Activated naive CD8-positive, alpha-beta T cell treated with anti-CD3 and anti-CD28 coated beads for 36 hours (primary cell): ENCODE results near the gene INTS6L. TPM values are rescaled to one million over a fixed set of nuclear protein-coding genes. Genes with fewer than 3 reads are reported as not detected.

Source experiments
- DNase-seq: peaks from one replicate; pipeline ENCODE4 v3.0.0; 2021
- H3K27ac Mint-ChIP-seq: one replicate; pipeline ENCODE4 v1.8.0; 2022; ENCODE audit warnings: mild to moderate bottlenecking, moderate library complexity, mixed read lengths
- H3K27me3 Mint-ChIP-seq: one replicate; pipeline ENCODE4 v1.8.0; 2022; ENCODE audit warnings: mild to moderate bottlenecking, mixed read lengths
- H3K36me3 Mint-ChIP-seq: one replicate; pipeline ENCODE4 v1.8.0; 2021; ENCODE audit warnings: mild to moderate bottlenecking, mixed read lengths
- H3K4me1 Mint-ChIP-seq: one replicate; pipeline ENCODE4 v1.8.0; 2021; ENCODE audit warnings: mixed read lengths
- H3K4me3 Mint-ChIP-seq: one replicate; pipeline ENCODE4 v1.8.0; 2022; ENCODE audit warnings: mild to moderate bottlenecking, moderate library complexity, mixed read lengths
- H3K9me3 Mint-ChIP-seq: one replicate; pipeline ENCODE4 v1.8.0; 2022; ENCODE audit warnings: mixed read lengths
- total RNA-seq, 2 experiments: library from RNA; stranded (reverse); gene quantifications; one replicate each; pipeline ENCODE4 v1.2.3, GENCODE V29; 2021

Gene INTS6L
- total RNA-seq, 2 experiments from 2014 or later, result 17.2 to 22.2 TPM

DNA sequence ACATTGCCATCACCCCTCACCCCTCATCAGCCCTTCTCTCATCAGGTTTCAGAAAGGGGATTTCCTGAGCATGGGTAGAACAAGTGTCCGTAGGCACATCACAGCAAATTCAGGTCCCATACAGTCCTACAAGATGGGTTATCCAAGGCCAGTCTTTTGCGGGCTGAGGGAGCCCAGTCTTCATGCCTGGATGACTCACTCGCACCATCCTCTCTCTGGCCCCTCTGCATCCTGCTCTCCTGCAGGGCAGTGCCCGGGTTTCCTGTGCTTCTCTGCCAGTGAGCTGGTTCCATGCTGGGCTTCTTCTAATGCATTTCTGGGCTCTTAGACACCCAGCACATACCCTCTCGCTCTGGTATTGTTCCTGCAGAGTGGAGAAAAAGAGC lies 7.3 kb upstream of the INTS6L start:
- H3K4me3 Mint-ChIP-seq, result no peak overlapping the region
- no peaks in the 10 kb centered on the region for H3K36me3 Mint-ChIP-seq
- H3K4me1 Mint-ChIP-seq, result peaks cover 1% of the 10 kb centered on the region
- H3K9me3 Mint-ChIP-seq, result no peaks in the 10 kb centered on the region
- no peak overlapping the region for H3K27ac Mint-ChIP-seq
- no peak for DNase-seq
- no peaks in the 10 kb centered on the region for H3K27me3 Mint-ChIP-seq

- DNase-seq, result no peak
- Mint-ChIP-seq H3K9me3 (no peaks in the 10 kb centered on the region), H3K4me3 (no peak overlapping the region), H3K27ac (no peak overlapping the region), H3K27me3 (peaks cover 2% of the 10 kb centered on the region), H3K4me1 (peaks cover 12% of the 10 kb centered on the region), H3K36me3 (peaks cover 3% of the 10 kb centered on the region)
Measured at GRCh38 chrX:135516376-135516775, 4.1 kb upstream of the INTS6L start.

DNA sequence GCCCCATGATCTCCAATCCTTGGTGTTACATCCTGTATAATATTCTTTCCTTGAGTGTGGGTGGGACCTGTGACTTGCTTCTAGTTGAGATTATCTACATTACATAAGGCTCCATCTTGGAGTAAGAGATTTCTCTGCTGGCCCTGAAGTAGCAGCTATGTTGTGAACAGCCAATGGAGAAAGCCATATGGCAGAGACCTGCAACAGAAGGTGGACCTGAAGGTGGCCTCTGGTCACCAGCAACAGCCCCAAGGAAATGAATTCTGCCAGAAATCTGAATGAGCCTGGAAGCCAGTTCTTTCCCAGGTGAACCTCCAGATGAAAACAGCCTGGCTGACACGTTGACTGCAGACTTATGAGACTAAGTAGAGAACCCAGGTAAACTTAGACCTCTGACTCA lies 2.3 kb upstream of the INTS6L start:
- peaks cover 9% of the 10 kb centered on the region for H3K36me3 Mint-ChIP-seq
- no peaks in the 10 kb centered on the region for H3K9me3 Mint-ChIP-seq
- no peak overlapping the region for H3K4me3 Mint-ChIP-seq
- DNase-seq, result no peak
- no peak overlapping the region for H3K27ac Mint-ChIP-seq
- peaks cover 18% of the 10 kb centered on the region for H3K4me1 Mint-ChIP-seq
- H3K27me3 Mint-ChIP-seq, result peaks cover 2% of the 10 kb centered on the region

- Mint-ChIP-seq H3K27ac (peak overlapping the region; percentile 99), H3K27me3 (peaks cover 2% of the 10 kb centered on the region), H3K4me1 (peaks cover 33% of the 10 kb centered on the region), H3K4me3 (peak overlapping the region; percentile 95), H3K36me3 (peaks cover 11% of the 10 kb centered on the region), H3K9me3 (no peaks in the 10 kb centered on the region)
- DNase-seq, result no peak
Measured at GRCh38 chrX:135520022-135520552, 373 bp upstream of the INTS6L start.

DNA sequence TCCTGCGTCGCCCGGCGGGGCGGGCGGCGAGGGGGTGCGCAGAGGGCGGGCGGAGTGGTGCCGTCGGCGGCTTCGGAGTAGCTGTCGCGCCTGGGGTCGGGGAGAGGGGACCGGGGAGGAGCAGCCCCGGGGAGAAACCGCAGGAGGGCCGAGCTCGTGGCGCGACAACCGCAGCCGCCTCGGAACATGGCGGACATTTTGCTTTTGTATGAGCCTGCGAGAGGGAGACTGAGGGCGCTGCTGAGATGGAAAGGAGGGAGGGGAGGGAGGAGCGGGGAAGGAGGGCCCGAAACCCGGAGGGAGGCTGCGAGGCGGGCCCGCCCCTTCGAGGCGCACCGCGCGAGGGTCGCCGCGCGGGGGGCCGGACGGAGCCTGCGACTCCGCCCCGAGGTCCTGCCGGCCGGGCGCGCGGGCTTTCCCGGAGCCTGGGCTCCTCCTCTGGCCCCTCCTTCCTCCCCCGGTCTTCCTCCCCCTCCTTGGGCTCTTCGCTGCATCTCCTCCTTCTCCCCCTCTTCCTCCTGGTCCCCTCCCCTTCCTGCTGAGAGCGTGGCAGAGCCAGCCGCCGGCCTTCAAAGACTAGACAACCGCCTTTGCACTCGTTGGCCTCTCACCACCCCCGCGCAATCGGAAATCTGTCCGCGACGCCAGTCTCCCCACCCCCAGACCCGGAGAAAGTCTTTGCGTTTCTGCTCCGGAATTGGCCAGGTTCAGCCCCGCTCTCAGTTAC lies 1.1 kb downstream of the INTS6L start:
- Mint-ChIP-seq H3K4me1 (peaks cover 45% of the 10 kb centered on the region), H3K9me3 (no peaks in the 10 kb centered on the region), H3K4me3 (peak overlapping the region; percentile 95), H3K27me3 (peaks cover 2% of the 10 kb centered on the region), H3K27ac (peak overlapping the region; percentile 92), H3K36me3 (peaks cover 23% of the 10 kb centered on the region)
- DNase-seq, result peak; percentile 86

DNA sequence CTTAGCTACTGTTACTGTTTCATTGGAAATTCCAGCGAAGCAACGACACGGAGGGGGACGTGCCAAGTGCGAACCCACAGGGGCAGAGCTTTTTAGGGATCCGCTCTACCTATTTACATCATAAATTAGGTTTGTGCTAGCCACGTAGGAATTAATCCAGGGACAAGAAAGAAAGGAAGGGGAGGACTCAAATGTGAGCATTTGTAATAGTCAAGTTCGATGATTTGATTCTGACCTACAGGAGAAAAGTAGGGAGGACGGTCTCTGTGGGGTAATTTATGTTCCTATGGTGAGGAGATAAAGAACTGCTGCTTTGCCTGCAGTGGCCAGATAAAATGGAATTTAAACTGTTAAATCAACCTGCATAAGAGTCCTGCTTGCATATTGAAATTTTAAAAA lies 1.7 kb downstream of the INTS6L start:
- peak overlapping the region; percentile 92 for H3K27ac Mint-ChIP-seq
- peaks cover 2% of the 10 kb centered on the region for H3K27me3 Mint-ChIP-seq
- peaks cover 48% of the 10 kb centered on the region for H3K4me1 Mint-ChIP-seq
- no peak for DNase-seq
- no peaks in the 10 kb centered on the region for H3K9me3 Mint-ChIP-seq
- H3K36me3 Mint-ChIP-seq, result peaks cover 26% of the 10 kb centered on the region
- peak overlapping the region; percentile 90 for H3K4me3 Mint-ChIP-seq

DNA sequence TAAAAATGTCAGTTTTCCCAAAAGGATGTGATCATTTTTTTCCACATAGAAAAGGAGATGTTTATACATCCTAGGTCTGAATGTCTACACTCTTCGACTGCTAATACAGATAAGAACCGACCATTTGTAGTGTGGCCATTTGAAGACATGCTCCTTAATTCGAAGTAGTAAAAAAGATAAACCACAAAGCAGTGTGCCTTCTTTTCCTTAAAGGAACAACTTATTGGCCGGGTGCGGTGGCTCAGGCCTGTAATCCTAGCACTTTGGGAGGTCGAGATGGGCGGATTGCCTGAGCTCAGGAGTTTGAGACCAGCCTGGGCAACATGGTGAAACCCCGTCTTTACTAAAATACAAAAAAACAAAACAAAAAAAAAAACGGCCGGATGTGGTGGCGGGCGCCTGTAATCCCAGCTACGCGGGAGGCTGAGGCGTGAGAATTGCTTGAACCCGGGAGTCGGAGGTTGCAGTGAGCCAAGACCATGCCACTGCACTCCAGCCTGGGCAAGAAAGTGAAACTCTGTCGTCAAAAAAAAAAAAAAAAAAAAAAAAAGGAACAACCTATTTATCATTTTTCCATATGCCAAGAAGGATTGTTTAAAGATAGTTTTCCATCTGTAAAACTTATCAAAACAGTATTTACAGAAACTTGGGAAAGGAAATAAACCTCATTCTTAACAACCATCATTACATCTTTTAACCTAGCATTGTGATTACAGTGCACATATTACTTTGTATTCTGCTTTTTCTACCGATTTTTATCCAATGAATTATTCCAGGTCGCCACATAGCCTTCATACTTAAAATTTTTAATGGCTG lies 2.6 kb downstream of the INTS6L start:
- peaks cover 31% of the 10 kb centered on the region for H3K36me3 Mint-ChIP-seq
- no peaks in the 10 kb centered on the region for H3K9me3 Mint-ChIP-seq
- H3K4me1 Mint-ChIP-seq, result peaks cover 54% of the 10 kb centered on the region
- H3K4me3 Mint-ChIP-seq, result peak overlapping the region; percentile 90
- peak overlapping the region; percentile 92 for H3K27ac Mint-ChIP-seq
- peaks cover 2% of the 10 kb centered on the region for H3K27me3 Mint-ChIP-seq
- no peak for DNase-seq

- Mint-ChIP-seq H3K4me3 (no peak overlapping the region), H3K27me3 (no peaks in the 10 kb centered on the region), H3K36me3 (peaks cover 33% of the 10 kb centered on the region), H3K9me3 (no peaks in the 10 kb centered on the region), H3K27ac (no peak overlapping the region), H3K4me1 (peaks cover 58% of the 10 kb centered on the region)
- no peak for DNase-seq
Measured at GRCh38 chrX:135528254-135528653, 7.8 kb downstream of the INTS6L start.

DNA sequence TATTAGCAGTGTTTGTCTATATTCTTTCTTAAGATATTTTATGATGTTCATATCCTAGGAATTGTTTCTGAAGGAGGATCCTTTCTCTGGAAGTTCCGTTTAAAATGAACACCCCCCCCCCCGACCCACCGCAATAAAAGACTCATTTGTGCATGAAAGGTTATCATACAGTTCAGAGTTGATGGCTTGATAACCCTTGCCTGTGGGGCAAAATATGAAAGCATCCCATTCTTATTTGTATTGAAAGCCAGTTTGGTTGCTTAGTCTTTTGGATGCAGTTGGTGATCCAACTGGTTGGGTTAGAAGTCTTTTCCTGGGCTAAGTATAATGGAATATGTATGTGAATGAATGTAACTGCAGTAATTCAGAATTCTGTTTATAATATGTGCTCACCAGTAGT lies 8.3 kb downstream of the INTS6L start:
- Mint-ChIP-seq H3K27me3 (no peaks in the 10 kb centered on the region), H3K36me3 (peaks cover 33% of the 10 kb centered on the region), H3K27ac (no peak overlapping the region), H3K4me1 (peaks cover 55% of the 10 kb centered on the region), H3K9me3 (no peaks in the 10 kb centered on the region), H3K4me3 (no peak overlapping the region)
- DNase-seq, result no peak

DNA sequence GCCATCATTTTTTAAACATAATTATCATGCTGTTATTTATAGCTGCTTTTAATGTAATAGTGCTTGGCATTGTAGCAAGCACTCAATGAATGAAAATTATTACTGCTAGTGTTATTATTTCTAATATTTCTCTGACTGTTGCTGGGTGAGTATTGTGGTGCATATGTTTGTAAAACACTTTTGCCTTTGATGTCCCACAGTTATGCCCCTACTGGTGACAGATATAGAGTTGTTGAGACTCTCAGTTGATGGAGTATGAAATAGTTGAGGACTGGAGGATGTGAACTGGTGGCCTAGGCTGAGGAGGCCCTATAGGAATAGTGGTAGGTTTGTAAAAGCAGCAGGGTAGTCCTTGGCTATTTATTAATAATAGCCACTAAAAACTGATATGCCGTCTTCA lies 9.6 kb downstream of the INTS6L start:
- Mint-ChIP-seq H3K27me3 (no peaks in the 10 kb centered on the region), H3K27ac (no peak overlapping the region), H3K4me3 (no peak overlapping the region), H3K36me3 (peaks cover 34% of the 10 kb centered on the region), H3K9me3 (no peaks in the 10 kb centered on the region), H3K4me1 (peaks cover 47% of the 10 kb centered on the region)
- DNase-seq, result no peak

DNA sequence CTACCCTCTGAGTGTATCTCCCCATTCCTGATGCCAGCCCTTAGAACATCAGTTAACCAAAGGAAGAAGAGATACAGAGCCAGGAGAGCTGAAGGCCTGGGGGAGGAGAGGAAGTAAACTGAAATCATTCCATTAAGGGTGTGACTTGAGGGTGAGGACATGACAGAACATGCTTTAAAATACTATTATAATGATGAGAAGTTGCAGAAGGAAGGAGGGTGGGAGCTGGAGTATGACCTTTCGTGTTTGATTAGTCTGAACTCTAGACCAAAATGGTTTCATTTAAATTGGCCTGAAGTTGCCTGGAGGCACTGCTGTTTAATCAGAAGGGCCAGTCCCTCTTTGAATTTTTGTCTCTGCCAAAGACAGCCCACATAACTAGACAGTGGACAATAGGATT lies 11.4 kb downstream of the INTS6L start:
- Mint-ChIP-seq H3K36me3 (peaks cover 29% of the 10 kb centered on the region), H3K4me1 (peaks cover 43% of the 10 kb centered on the region), H3K9me3 (no peaks in the 10 kb centered on the region), H3K27ac (no peak overlapping the region), H3K4me3 (no peak overlapping the region), H3K27me3 (no peaks in the 10 kb centered on the region)
- no peak for DNase-seq

- H3K27ac Mint-ChIP-seq, result no peak overlapping the region
- H3K27me3 Mint-ChIP-seq, result no peaks in the 10 kb centered on the region
- peaks cover 27% of the 10 kb centered on the region for H3K36me3 Mint-ChIP-seq
- no peak for DNase-seq
- no peak overlapping the region for H3K4me3 Mint-ChIP-seq
- no peaks in the 10 kb centered on the region for H3K9me3 Mint-ChIP-seq
- peaks cover 46% of the 10 kb centered on the region for H3K4me1 Mint-ChIP-seq
Measured at GRCh38 chrX:135535077-135535940, 14.8 kb downstream of the INTS6L start.

DNA sequence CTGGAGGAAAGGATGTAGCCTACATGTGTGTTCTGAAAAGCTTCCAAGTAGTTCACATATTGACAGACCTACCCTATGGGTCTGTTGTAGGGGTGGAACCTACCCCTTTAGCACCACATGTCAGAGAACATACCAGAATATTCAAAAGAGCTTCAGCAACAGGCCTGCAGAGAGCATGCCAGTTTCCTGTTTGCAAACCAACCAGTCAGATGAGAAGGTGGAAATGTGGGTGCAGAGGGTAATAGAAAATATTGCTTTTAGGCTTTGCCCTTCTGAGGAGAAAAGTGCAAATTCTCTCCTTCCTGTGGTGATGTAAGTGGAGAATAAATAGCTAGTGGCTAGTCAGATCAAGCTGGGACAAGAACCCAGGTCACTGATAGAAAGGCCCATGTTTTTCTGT lies 16.4 kb downstream of the INTS6L start:
- Mint-ChIP-seq H3K4me3 (no peak overlapping the region), H3K9me3 (no peaks in the 10 kb centered on the region), H3K27me3 (no peaks in the 10 kb centered on the region), H3K27ac (peak overlapping the region; percentile 80), H3K4me1 (peaks cover 36% of the 10 kb centered on the region), H3K36me3 (peaks cover 19% of the 10 kb centered on the region)
- DNase-seq, result no peak

DNA sequence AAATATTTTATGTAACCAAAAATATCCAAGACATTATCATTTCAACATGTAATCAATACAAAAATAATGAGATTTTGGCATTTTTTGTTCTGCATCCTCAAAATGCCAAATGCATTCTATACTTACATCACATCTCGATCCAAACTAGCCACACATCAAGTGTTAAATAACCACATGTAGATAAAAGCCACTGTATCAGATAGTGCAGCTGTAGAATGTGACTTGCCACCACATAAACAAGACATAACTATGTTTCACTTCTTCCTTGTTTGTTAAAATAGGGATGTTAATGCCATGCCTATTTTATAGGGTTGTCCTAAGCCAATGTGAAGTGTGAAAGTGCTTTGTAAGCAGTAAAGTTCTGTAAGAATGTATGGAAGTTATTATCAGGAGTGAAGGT lies 20.9 kb downstream of the INTS6L start:
- no peaks in the 10 kb centered on the region for H3K9me3 Mint-ChIP-seq
- H3K27me3 Mint-ChIP-seq, result no peaks in the 10 kb centered on the region
- H3K4me3 Mint-ChIP-seq, result no peak overlapping the region
- DNase-seq, result no peak
- peaks cover 17% of the 10 kb centered on the region for H3K36me3 Mint-ChIP-seq
- peaks cover 46% of the 10 kb centered on the region for H3K4me1 Mint-ChIP-seq
- no peak overlapping the region for H3K27ac Mint-ChIP-seq

DNA sequence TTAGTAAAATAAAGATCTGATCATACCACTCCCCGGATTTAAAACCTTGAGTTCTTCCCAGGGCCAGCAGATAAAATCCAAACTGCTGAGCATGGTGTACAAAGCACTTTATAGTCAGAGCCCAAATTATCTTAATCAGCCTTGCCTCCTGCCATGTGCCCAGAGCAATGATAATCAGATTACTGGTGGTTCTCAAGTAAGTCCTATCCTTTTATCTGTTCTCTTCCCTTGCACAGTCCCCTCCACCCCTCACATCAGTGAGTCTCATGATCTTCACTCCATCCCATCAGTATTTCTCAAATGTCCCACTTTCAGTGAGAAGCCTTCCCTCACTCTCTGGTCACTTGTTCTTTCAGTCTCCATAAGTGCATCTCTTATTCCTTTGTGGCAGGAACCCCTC lies 22.7 kb downstream of the INTS6L start:
- H3K4me1 Mint-ChIP-seq, result peaks cover 34% of the 10 kb centered on the region
- no peak overlapping the region for H3K27ac Mint-ChIP-seq
- H3K9me3 Mint-ChIP-seq, result no peaks in the 10 kb centered on the region
- peaks cover 12% of the 10 kb centered on the region for H3K36me3 Mint-ChIP-seq
- no peak for DNase-seq
- no peaks in the 10 kb centered on the region for H3K27me3 Mint-ChIP-seq
- H3K4me3 Mint-ChIP-seq, result no peak overlapping the region
